SK-N-SH treated with all-trans-retinoic acid at 6 μM for 48 hours (cell line): Measurements from ENCODE around the gene TAS2R14.

Source experiments
- ATAC-seq: fragments of 200-7000 bp; cut with Tn5 transposase; 3 replicates; pipeline ENCODE4 v1.9.1; 2020; ENCODE audit warnings: mild to moderate bottlenecking, moderate library complexity
- BACH2 ChIP-seq: fragments of 250-450 bp; sonication (Bioruptor Pico); IDR thresholded peaks from 2 replicates; pipeline ENCODE4 v1.9.0; 2021; ENCODE audit warnings: mild to moderate bottlenecking, borderline replicate concordance
- CREB5 ChIP-seq: fragments of 250-450 bp; sonication (Bioruptor Pico); IDR thresholded peaks from 2 replicates; pipeline ENCODE4 v1.5.1; 2020; ENCODE audit warnings: low read depth, mild to moderate bottlenecking, moderate library complexity
- CSDC2 ChIP-seq: fragments of 250-450 bp; sonication (Bioruptor Pico); IDR thresholded peaks from 2 replicates; pipeline ENCODE4 v1.5.0; 2020; ENCODE audit warnings: mild to moderate bottlenecking, moderate library complexity
- CSRNP3 ChIP-seq: fragments of 250-450 bp; sonication (Bioruptor Pico); IDR thresholded peaks from 2 replicates; pipeline ENCODE4 v1.5.1; 2021; ENCODE audit warnings: mild to moderate bottlenecking, moderate library complexity
- ESRRG ChIP-seq: fragments of 250-450 bp; sonication (Bioruptor Pico); IDR thresholded peaks from 2 replicates; pipeline ENCODE4 v1.6.1; 2021; ENCODE audit warnings: mild to moderate bottlenecking
- GLIS3 ChIP-seq: fragments of 250-450 bp; sonication (Bioruptor Pico); IDR thresholded peaks from 2 replicates; pipeline ENCODE4 v1.5.0; 2020; ENCODE audit warnings: mild to moderate bottlenecking, moderate library complexity
- ISL1 ChIP-seq: fragments of 250-450 bp; sonication (Bioruptor Pico); IDR thresholded peaks from 2 replicates; pipeline ENCODE4 v2.1.2; 2022; ENCODE audit warnings: mild to moderate bottlenecking, moderate library complexity
- PATZ1 ChIP-seq: fragments of 250-450 bp; sonication (Bioruptor Pico); IDR thresholded peaks from 2 replicates; pipeline ENCODE4 v1.8.0; 2020; ENCODE audit warnings: mild to moderate bottlenecking, moderate library complexity, borderline replicate concordance
- POU6F1 ChIP-seq: fragments of 250-450 bp; sonication (Bioruptor Pico); IDR thresholded peaks from 2 replicates; pipeline ENCODE4 v1.8.0; 2021; ENCODE audit warnings: low read depth, mild to moderate bottlenecking, moderate library complexity, borderline replicate concordance
- PPARA ChIP-seq: fragments of 250-450 bp; sonication (Bioruptor Pico); IDR thresholded peaks from 2 replicates; pipeline ENCODE4 v1.5.0; 2020; ENCODE audit warnings: mild to moderate bottlenecking, borderline replicate concordance
- RARB ChIP-seq: fragments of 250-450 bp; sonication (Bioruptor Pico); IDR thresholded peaks from 2 replicates; pipeline ENCODE4 v1.8.0; 2021; ENCODE audit warnings: mild to moderate bottlenecking, moderate library complexity
- SNAI2 ChIP-seq: fragments of 250-450 bp; sonication (Bioruptor Pico); IDR thresholded peaks from 2 replicates; pipeline ENCODE4 v1.5.0; 2020; ENCODE audit warnings: mild to moderate bottlenecking, moderate library complexity
- TCF4 ChIP-seq: fragments of 250-450 bp; sonication (Bioruptor Pico); IDR thresholded peaks from 2 replicates; pipeline ENCODE4 v1.8.0; 2021; ENCODE audit warnings: mild to moderate bottlenecking, moderate library complexity, borderline replicate concordance
- TOX ChIP-seq: fragments of 250-450 bp; sonication (Bioruptor Pico); IDR thresholded peaks from 2 replicates; pipeline ENCODE4 v1.8.0; 2021; ENCODE audit warnings: mild to moderate bottlenecking, moderate library complexity, borderline replicate concordance
- TSHZ2 ChIP-seq: fragments of 250-450 bp; sonication (Bioruptor Pico); IDR thresholded peaks from 2 replicates; pipeline ENCODE4 v1.5.0; 2020; ENCODE audit warnings: mild to moderate bottlenecking, moderate library complexity
- ZC3H10 ChIP-seq: fragments of 250-450 bp; sonication (Bioruptor Pico); IDR thresholded peaks from 2 replicates; pipeline ENCODE4 v1.5.1; 2021; ENCODE audit warnings: mild to moderate bottlenecking, moderate library complexity
- ZFP3 ChIP-seq: fragments of 250-450 bp; sonication (Bioruptor Pico); IDR thresholded peaks from 2 replicates; pipeline ENCODE4 v1.5.0; 2020; ENCODE audit warnings: mild to moderate bottlenecking, moderate library complexity
- ZFP30 ChIP-seq: fragments of 450-650 bp; formaldehyde crosslinking; IDR thresholded peaks from 2 replicates; pipeline ENCODE4 v1.5.0; 2022; ENCODE audit warnings: mild to moderate bottlenecking, moderate library complexity
- ZNF565 ChIP-seq: fragments of 450-650 bp; formaldehyde crosslinking; conservative IDR thresholded peaks from 2 replicates; pipeline ENCODE4 v1.5.0; 2020; ENCODE audit warnings: low read depth, mild to moderate bottlenecking, moderate library complexity
- ZNF8 ChIP-seq: fragments of 450-650 bp; formaldehyde crosslinking; IDR thresholded peaks from 2 replicates; pipeline ENCODE4 v1.5.0; 2020; ENCODE audit warnings: mild to moderate bottlenecking, moderate library complexity

Gene TAS2R14

GRCh38 chr12:10974965-10975364 is 35.9 kb upstream of the TAS2R14 start (continued):
- TF ChIP-seq POU6F1 (CRISPR knock-in tag) (no peak), BACH2 (no peak), CSDC2 (CRISPR knock-in tag) (no peak), PPARA (CRISPR knock-in tag) (no peak), CSRNP3 (CRISPR knock-in tag) (no peak)

- TF ChIP-seq GLIS3 (no peak), TSHZ2 (no peak), TCF4 (CRISPR knock-in tag) (no peak), POU6F1 (CRISPR knock-in tag) (no peak), PPARA (CRISPR knock-in tag) (no peak), ZC3H10 (CRISPR knock-in tag) (no peak), RARB (CRISPR knock-in tag) (no peak), ZNF565 (CRISPR knock-in tag) (no peak), ZFP30 (CRISPR knock-in tag) (no peak), ESRRG (no peak), ZFP3 (CRISPR knock-in tag) (no peak), CSDC2 (CRISPR knock-in tag) (no peak), BACH2 (no peak)
- ATAC-seq: no peak
Observed at GRCh38 chr12:10968765-10969456, 29.8 kb upstream of the TAS2R14 start.

GRCh38 chr12:10967409-10967808 is 28.3 kb upstream of the TAS2R14 start:
- ATAC-seq: no peak
- no peak for TF ChIP-seq CREB5 (CRISPR knock-in tag)
- TF ChIP-seq SNAI2 (CRISPR knock-in tag): no peak
- TF ChIP-seq ISL1 (CRISPR knock-in tag): no peak
- TF ChIP-seq ZC3H10 (CRISPR knock-in tag): no peak
- no peak for TF ChIP-seq ZFP30 (CRISPR knock-in tag)
- no peak for TF ChIP-seq GLIS3
- no peak for TF ChIP-seq PATZ1
- no peak for TF ChIP-seq TOX (CRISPR knock-in tag)
- TF ChIP-seq RARB (CRISPR knock-in tag): no peak
- TF ChIP-seq ZNF8: no peak
- TF ChIP-seq CSRNP3 (CRISPR knock-in tag): no peak
- no peak for TF ChIP-seq ESRRG
- no peak for TF ChIP-seq ZNF565 (CRISPR knock-in tag)
- TF ChIP-seq TSHZ2: no peak
- no peak for TF ChIP-seq CSDC2 (CRISPR knock-in tag)
- no peak for TF ChIP-seq PPARA (CRISPR knock-in tag)
- TF ChIP-seq BACH2: no peak
- TF ChIP-seq ZFP3 (CRISPR knock-in tag): no peak
